Esophagus squamous epithelium (tissue), 4 donors: ENCODE results near the gene HYOU1.

Source experiments
- CTCF ChIP-seq, 6 experiments: fragments of 450-650 bp in 4 of 6; fragments of 200-600 bp in 2 of 6; sonication (generic) in 2 of 6; IDR thresholded peaks; one replicate each; pipeline ENCODE4 v1.5.1; 2016 to 2019; ENCODE audit warnings: antibody characterized with exemption in 6 of 6, mild to moderate bottlenecking in 4 of 6, moderate library complexity in 4 of 6
- POLR2A ChIP-seq, 4 donors: fragments of 450-650 bp; IDR thresholded peaks; one replicate each; pipeline ENCODE4 v1.6.1; 2017; ENCODE audit warnings: antibody characterized with exemption in 4 of 4, mild to moderate bottlenecking in 4 of 4, moderate library complexity in 3 of 4

DNA sequence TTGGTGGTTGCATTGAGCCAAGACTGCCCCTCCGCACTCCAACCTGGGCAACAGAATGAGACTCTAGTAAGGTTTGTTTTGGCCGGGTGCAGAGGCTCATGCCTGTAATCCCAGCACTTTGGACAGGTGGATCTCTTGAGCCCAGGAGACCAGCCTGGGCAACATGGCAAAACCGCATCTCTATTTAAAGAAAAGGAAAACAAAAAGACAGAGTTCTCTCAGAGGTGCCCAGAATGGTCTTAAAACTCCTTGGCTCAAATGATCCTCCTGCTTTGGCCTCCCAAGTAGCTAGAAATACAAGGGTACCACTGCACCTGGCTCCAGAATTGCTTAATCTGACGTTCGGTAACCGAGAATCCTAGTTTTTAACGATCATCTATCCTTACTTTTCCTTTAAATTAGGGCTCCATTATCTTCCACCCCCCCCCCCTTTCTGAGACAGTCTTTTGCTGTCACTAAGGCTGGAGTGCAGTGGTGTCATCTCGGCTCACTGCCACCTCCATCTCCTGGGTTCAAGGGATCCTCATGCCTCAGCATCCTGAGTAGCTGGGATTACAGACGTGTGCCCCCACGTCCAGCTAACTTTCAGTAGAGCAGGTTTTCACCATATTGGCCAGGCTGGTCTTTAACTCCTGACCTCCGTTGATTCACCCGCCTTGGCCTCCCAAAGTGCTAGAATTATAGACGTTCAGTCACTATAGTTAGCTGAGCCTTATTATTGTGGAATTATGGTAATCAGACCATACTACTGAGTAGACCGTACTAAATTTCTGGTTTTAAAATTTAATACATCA is 40.6 kb downstream of the HYOU1 start:
- TF ChIP-seq POLR2A (IDR thresholded peaks at IDR 0.05) (no peak), CTCF (IDR thresholded peaks at IDR 0.05) (no peak)
